ENCODE results near the gene NARS2.

NARS2 gene

GRCh38 chr11:78406568-78407196 is 168.0 kb downstream of the NARS2 start:
- DNase-seq, result no peak

GRCh38 chr11:78405805-78406204 is 168.9 kb downstream of the NARS2 start:
- no peak for DNase-seq

GRCh38 chr11:78403781-78404180 is 170.9 kb downstream of the NARS2 start:
- no peak for DNase-seq

GRCh38 chr11:78402847-78403246 is 171.8 kb downstream of the NARS2 start:
- peak; percentile 33 to 36 for DNase-seq

DNA sequence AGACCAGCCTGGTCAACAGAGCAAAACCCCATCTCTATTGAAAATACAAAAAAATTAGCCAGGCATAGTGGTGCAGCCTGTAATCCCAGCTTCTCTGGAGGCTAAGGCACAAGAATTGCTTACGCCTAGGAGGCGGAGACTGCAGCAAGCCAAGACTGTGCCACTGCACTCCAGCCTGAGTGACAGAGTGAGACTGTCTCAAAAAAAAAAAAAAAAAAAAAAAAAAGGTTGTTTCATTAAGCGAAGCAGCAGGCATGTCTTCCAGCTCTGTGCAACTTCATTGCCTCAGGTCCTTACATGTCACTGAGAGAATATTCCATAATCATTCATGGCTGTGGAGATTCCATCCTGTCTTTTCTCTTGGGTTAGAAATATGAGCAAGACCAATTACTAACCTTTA is 174.0 kb downstream of the NARS2 start:
- DNase-seq, result no peak

DNA sequence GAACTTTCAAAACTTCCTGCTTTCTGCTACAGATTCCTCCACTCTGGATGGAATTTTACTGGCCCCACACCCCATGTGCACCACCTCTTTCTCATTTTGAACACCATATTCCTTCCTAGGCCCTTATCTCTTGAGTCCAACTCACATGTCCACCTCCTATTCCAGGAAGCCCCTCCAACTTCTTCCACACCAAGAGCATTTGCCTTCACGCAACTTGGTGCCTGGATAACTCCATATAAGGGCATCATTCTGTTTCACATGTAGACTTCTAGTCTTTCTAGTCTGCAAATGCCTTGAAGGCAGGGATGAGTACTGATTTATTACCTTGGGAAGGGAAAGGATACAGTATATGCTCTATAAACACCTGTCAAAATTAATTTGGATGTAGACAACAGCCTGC is 174.5 kb downstream of the NARS2 start:
- no peak for DNase-seq

DNA sequence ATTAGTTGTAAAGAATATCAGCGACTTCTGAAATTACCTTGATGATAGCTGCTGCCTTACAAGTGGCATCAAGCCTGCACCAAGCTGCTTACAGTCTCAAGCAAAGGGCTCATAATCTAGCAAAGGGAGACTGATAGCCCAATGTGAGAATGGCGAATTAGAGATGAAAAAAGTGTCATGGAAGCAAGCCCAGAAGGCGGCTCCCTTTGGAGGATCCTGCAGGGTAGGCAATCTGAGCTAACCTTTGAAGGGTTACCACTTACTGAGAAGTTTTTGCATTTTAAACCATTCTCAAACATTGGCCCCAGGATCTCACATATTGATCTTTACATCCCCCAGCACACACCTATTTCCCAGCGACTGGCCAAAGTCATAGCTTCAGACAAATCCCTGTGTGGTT is 175.5 kb downstream of the NARS2 start:
- no peak for DNase-seq

DNA sequence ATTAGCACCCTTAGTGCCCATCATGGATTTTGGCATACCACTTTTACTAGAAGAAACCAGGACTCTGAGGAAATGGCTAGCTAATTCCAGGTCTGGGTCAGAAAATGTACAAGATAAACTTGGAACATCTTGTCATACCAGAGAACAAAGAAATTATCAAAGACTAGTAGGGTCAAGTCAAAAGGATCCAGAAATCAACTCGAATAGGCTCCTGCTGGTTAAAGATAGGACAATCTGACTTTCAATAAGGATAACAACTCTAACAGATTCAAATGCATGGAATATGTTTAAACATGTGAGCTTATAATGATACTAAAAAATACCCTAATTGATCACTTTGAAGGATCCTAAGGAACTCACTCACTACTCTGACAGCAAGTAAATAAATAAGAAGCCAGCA is 175.9 kb downstream of the NARS2 start:
- DNase-seq, result no peak

- DNase-seq, result peak; percentile 34 to 48
Measured at GRCh38 chr11:78397398-78397797, 177.3 kb downstream of the NARS2 start.

DNA sequence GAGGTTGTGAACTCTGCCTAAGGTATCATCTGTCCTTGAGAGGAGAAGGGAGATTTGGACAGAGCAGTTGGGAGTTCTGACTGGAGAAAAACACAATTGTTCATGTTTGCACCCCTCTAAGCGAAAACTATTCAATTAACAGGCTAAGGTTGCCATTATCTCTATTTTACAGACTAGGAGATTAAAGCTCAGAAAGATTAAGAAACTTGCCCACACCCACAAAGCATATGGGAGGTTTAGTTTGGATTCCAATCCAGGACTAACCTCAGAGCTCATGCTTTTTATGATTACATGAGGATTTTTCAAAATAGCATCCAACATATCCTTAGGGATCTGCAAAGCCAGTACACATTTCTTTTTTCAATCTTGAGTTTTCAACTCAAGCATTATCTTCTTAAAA is 179.1 kb downstream of the NARS2 start:
- DNase-seq, result no peak

DNA sequence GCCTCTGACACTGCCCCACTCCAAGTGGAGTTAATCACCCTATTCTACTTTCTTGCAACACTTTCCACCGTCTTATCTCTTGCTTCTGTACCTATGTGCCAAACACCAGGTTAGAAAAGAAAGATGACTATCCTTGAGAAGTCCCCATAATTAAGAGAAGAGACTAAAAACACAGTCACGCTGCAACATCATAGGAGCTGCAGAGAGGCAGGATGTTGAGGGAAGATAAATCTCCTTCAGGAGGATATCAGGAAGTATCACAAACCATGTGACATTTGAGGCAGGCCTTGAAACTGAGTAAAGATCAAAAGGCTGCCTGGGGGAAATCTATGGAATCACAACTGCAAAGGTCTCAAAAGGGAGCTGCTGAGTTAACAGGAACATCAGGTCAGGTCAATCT is 181.8 kb downstream of the NARS2 start:
- peak; percentile 12 to 31 for DNase-seq

GRCh38 chr11:78391424-78391823 is 183.2 kb downstream of the NARS2 start:
- DNase-seq, result no peak

- DNase-seq, result peak; percentile 69 to 77
Measured at GRCh38 chr11:78390809-78391208, 183.9 kb downstream of the NARS2 start.

- DNase-seq, result no peak
Measured at GRCh38 chr11:78386215-78386941, 188.3 kb downstream of the NARS2 start.

Data from inflammatory macrophage (primary cell).